Measurements from ENCODE around the gene ERICH4.
"Not testable (repeated sequence)": the region's sequence is repeated elsewhere in the genome, so short reads cannot be mapped to it uniquely, and the experiment has no call there.

The ERICH4 gene

DNA sequence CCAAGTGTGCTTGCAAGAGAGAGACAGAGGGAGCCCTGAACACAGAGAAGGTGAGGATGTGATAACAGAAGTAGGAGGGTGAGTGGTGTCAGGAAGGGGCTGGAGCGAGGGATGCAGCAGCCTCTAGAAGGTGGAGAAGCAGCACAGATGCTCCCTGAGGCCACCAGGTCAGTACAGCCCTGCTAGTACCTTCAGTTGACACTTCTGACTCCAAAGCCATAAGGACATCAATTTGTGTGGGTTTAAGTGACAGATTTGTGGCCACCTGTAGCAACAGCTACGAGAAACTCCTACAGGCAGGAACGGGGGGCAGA is 6.9 kb downstream of the ERICH4 start:
- DNase-seq, result no peak
- TF ChIP-seq, protein P1, sequence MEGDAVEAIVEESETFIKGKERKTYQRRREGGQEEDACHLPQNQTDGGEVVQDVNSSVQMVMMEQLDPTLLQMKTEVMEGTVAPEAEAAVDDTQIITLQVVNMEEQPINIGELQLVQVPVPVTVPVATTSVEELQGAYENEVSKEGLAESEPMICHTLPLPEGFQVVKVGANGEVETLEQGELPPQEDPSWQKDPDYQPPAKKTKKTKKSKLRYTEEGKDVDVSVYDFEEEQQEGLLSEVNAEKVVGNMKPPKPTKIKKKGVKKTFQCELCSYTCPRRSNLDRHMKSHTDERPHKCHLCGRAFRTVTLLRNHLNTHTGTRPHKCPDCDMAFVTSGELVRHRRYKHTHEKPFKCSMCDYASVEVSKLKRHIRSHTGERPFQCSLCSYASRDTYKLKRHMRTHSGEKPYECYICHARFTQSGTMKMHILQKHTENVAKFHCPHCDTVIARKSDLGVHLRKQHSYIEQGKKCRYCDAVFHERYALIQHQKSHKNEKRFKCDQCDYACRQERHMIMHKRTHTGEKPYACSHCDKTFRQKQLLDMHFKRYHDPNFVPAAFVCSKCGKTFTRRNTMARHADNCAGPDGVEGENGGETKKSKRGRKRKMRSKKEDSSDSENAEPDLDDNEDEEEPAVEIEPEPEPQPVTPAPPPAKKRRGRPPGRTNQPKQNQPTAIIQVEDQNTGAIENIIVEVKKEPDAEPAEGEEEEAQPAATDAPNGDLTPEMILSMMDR (IDR thresholded peaks at IDR 0.05; ENCODE audit: low read depth, low read length), result no peak
- H3K4me3 ChIP-seq (ENCODE audit: low read depth, low read length), result no peak overlapping the region
- no peaks in the 10 kb centered on the region for H3K9me3 ChIP-seq (ENCODE audit: severe bottlenecking)
- peaks cover 18% of the 10 kb centered on the region for H3K27me3 ChIP-seq (ENCODE audit: insufficient read depth, low read depth, severe bottlenecking)
- no peak overlapping the region for H3K27ac ChIP-seq
- no peaks in the 10 kb centered on the region for H3K36me3 ChIP-seq

DNA sequence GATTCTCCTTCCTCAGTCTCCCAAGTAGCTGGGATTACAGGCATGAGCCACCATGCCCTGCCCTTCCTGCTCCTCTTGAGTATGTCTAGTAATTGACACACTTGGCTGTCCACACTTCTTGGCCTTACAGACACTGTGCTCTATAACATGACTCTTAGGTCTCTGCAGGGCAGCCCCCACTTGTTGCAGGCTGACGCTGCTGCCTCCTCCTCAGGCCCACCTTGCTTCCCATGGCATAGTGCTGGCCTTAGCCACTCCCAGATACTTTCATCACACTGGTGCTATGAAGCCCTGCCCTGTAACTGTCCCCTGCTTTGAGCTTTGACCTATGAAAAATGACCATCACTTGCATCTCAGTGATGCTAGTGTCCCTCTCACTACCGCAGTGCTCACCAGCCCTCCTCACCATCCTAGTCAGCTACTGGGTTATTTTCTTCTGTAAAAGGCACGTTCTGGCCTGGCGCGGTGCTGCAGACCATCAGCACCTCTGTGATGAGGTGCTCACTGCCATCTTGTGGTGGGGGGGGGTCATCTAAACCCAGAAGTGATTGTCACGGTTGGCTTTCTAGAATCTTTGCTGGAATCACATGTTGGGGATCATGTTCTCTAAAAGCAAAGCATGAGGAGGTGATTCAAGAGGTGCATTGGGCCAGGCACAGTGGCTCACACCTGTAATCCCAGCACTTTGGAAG is 9.8 kb downstream of the ERICH4 start:
- peaks cover 44% of the 10 kb centered on the region for H3K27me3 ChIP-seq (ENCODE audit: insufficient read depth, low read depth, severe bottlenecking)

DNA sequence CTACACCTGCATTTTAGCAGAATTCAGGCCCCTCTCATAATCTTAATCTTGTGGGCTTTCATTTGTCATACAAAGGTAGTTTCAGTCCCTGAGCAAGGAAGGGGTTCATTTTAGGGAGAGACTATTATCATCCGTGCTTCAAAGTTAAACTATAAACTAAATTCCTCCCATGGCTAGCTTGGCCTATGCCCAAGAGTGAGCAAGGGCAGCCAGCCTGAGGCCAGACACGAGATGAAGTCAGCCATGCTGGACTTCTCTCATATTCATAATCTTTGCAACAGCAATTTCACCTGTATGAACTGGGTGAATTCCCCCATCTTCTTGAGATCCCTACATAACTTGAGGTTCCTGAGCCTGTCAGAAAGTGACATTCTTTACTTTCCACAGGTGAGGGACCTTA is 13.0 kb downstream of the ERICH4 start:
- no peak overlapping the region for H3K4me3 ChIP-seq (ENCODE audit: low read depth, low read length)
- no peak for DNase-seq
- peaks cover 72% of the 10 kb centered on the region for H3K27me3 ChIP-seq (ENCODE audit: insufficient read depth, low read depth, severe bottlenecking)
- TF ChIP-seq, protein P1 (IDR thresholded peaks at IDR 0.05; ENCODE audit: low read depth, low read length), result no peak
- no peak overlapping the region for H3K27ac ChIP-seq
- no peaks in the 10 kb centered on the region for H3K36me3 ChIP-seq
- H3K9me3 ChIP-seq (ENCODE audit: severe bottlenecking), result peaks cover 5% of the 10 kb centered on the region

More for the DNA sequence above, 9.8 kb downstream of the ERICH4 start:
- no peak overlapping the region for H3K4me3 ChIP-seq (ENCODE audit: low read depth, low read length)
- no peak overlapping the region for H3K27ac ChIP-seq
- TF ChIP-seq, protein P1 (IDR thresholded peaks at IDR 0.05; ENCODE audit: low read depth, low read length), result no peak
- peaks cover 3% of the 10 kb centered on the region for H3K9me3 ChIP-seq (ENCODE audit: severe bottlenecking)
- no peak for DNase-seq
- no peaks in the 10 kb centered on the region for H3K36me3 ChIP-seq

DNA sequence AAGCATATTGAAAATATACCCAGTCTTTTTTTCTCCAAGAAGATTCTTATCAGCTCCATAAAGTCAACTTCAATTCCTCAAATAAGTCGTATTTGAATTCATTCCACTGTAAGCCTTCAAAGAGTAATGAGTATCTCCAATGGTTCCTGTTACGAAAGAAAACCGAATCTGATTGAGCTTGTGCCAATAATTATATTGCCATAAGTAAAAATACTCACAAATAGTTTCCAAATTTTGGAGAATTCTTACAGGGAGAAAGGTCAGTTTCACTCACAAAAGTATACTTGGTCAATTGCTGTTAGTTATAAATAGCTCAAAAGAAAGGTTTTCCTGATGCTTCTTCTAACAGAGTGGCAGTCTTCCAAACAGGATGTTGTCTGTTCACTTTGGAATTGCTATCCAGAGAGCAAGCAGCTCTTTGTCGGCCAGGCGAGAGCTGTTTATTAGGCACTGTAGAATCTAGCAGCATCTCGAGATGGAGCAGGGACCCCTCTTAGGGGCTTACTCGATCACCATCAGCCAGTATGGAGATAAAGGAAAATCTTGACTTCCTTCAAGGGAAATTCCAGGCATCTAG is 13.5 kb downstream of the ERICH4 start:
- Histone ChIP-seq H3K27me3 (ENCODE audit: insufficient read depth, low read depth, severe bottlenecking) (peaks cover 77% of the 10 kb centered on the region), H3K9me3 (ENCODE audit: severe bottlenecking) (peaks cover 5% of the 10 kb centered on the region), H3K36me3 (no peaks in the 10 kb centered on the region), H3K4me3 (ENCODE audit: low read depth, low read length) (no peak overlapping the region), H3K27ac (no peak overlapping the region)
- no peak for DNase-seq
- TF ChIP-seq, protein P1 (IDR thresholded peaks at IDR 0.05; ENCODE audit: low read depth, low read length), result no peak

DNA sequence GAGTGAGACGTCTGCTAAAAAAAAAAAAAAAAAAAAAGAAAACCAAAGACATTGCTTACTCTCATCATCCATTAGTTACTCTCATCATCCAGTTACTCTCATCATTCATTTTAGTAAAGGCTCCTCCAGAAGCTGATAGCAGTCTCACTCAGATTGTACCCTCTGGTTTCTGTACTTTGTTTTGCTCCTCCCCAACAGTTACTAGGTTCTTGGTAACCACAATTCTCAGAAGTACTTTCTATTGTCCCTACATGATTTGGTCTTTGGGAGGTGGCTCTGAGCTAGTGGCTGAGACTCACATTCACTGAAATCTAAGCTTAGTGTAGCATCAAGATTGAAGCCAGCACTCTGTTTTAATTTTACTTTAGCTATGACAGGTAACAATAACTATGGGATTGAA is 14.3 kb downstream of the ERICH4 start:
- peaks cover 85% of the 10 kb centered on the region for H3K27me3 ChIP-seq (ENCODE audit: insufficient read depth, low read depth, severe bottlenecking)
- no peaks in the 10 kb centered on the region for H3K36me3 ChIP-seq
- DNase-seq, result no peak
- no peak overlapping the region for H3K4me3 ChIP-seq (ENCODE audit: low read depth, low read length)
- no peak overlapping the region for H3K27ac ChIP-seq
- TF ChIP-seq, protein P1 (IDR thresholded peaks at IDR 0.05; ENCODE audit: low read depth, low read length), result no peak
- H3K9me3 ChIP-seq (ENCODE audit: severe bottlenecking), result peaks cover 9% of the 10 kb centered on the region

DNA sequence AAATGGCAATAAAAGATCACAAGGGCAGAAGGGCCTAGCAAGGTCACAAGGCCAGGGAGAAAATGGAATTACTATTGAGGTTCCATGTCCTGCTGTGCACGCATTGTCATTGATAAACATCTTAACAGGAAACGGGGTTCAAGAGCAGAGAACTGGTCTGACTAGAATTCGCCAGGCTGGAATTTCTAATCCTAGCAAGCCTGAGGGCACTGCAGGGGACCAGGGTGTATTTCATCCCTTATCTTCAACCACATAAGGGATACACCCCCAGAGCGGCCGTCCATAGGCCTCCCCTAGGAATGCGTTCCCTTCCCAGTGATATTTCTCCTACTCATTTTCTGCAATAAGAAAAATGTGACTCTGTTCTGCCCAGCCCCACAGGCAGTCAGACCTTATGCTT is 19.5 kb downstream of the ERICH4 start:
- peaks cover 95% of the 10 kb centered on the region for H3K27me3 ChIP-seq (ENCODE audit: insufficient read depth, low read depth, severe bottlenecking)
- TF ChIP-seq, protein P1 (IDR thresholded peaks at IDR 0.05; ENCODE audit: low read depth, low read length), result no peak
- peaks cover 13% of the 10 kb centered on the region for H3K9me3 ChIP-seq (ENCODE audit: severe bottlenecking)
- DNase-seq, result no peak
- H3K4me3 ChIP-seq (ENCODE audit: low read depth, low read length), result no peak overlapping the region
- H3K27ac ChIP-seq, result no peak overlapping the region
- H3K36me3 ChIP-seq, result no peaks in the 10 kb centered on the region

DNA sequence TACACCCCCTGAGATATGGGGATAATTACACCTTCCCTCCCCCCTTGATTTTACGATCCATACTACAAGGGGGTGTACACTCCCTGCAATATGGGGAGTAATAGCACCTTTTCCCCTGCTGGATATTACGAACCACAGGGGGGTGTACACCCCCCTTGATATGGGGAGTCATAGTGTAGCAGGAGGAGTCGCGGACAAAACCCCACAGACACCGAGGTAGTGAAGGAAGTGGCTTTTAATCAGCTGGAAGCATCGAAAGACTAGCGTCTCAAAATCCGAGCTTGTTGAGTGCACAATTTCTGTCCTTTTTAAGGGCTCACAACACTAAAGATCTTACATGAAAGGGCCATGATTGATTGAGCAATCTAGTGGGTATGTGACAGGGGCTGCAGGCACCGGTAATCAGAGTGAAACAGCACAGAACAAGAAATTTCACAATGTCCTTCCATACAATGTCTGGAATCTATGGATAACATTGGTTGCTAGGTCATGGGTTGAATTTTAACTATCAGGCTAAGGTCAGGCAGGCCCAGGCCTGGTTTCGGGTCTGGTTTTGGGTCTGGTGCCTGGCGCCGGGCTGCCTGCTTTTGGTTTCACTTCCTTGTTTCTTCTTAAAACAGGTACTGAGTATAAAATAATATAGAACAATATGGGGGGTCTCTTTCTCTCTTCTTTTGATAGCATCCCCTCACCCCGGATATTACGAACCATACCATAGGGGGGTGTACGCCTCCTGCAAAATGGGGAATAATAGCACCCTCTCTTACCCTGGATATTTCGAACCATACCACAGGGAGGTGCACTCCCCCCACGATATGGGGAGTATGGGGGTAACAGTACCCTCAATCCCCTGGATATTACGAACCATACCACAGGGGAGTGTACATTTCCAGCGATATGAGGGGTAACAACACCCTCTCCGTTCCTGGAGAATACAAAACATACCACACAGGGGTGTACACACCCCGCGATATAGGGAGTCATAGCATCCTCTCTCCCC is 20.6 kb downstream of the ERICH4 start:
- Histone ChIP-seq H3K27me3 (ENCODE audit: insufficient read depth, low read depth, severe bottlenecking) (peaks cover 90% of the 10 kb centered on the region), H3K9me3 (ENCODE audit: severe bottlenecking) (peaks cover 13% of the 10 kb centered on the region)
- not testable (repeated sequence) for H3K4me3 ChIP-seq (ENCODE audit: low read depth, low read length); H3K27ac ChIP-seq; H3K36me3 ChIP-seq; DNase-seq

All from WERI-Rb-1 (cell line).